Lower leg skin (tissue), 4 donors: Measurements from ENCODE around the gene EPHB2. TPM values are rescaled to one million over a fixed set of nuclear protein-coding genes. Genes with fewer than 3 reads are reported as not detected.

ENCODE experiments used
- DNase-seq, 2 donors: peaks; one replicate each; pipeline ENCODE4 v3.0.0-alpha.2; 2019; ENCODE audit warnings: low spot score in 2 of 2
- H3K4me3 ChIP-seq: fragments of 200-600 bp; sonication (generic); 2 replicates; pipeline ENCODE4 v1.5.1; 2017; ENCODE audit warnings: mild to moderate bottlenecking, low read depth; ENCODE audit not compliant: poor library complexity, severe bottlenecking
- POLR2A ChIP-seq, 2 donors: fragments of 450-650 bp; IDR thresholded peaks; one replicate each; pipeline ENCODE4 v1.6.1; 2016 to 2017; ENCODE audit warnings: antibody characterized with exemption in 2 of 2, mild to moderate bottlenecking in 1 of 2, moderate library complexity in 1 of 2
- WGBS, 2 donors: methylation state at CpG; one replicate each; pipeline ENCODE4 v1.1.5; 2018; 5-methylcytosine and 5-hydroxymethylcytosine counted together
- intact Hi-C: fragments of 100-400 bp; cut with DNase I; formaldehyde crosslinking; loops from one replicate; pipeline ENCODE4 v1.15.0; 2023; ENCODE audit warnings: low total_unique reads
- total RNA-seq, 4 donors: library from RNA; depleted of rRNA; stranded (reverse); fragments of >200 nt; gene quantifications; one replicate each; pipeline ENCODE4 v1.1.0, GENCODE V29; 2016
- TF ChIP-seq, protein P1 (sequence below), 3 donors: fragments of 450-650 bp; IDR thresholded peaks; one replicate each; pipeline ENCODE4 v1.5.1; 2016; ENCODE audit warnings: antibody characterized with exemption in 3 of 3, mild to moderate bottlenecking in 3 of 3, moderate library complexity in 2 of 3

The EPHB2 gene
- total RNA-seq, 4 donors from 2014 or later = 0.57 to 3.1 (median 1.7) TPM

- DNase-seq = no peak
- intact Hi-C loops = no loop called here
- no peak overlapping the region for H3K4me3 ChIP-seq
- WGBS, 2 donors = 75 to 80% methylated on average over 2 of the region's 2 CpGs
- TF ChIP-seq POLR2A (IDR thresholded peaks at IDR 0.05) = no peak
- TF ChIP-seq, protein P1, sequence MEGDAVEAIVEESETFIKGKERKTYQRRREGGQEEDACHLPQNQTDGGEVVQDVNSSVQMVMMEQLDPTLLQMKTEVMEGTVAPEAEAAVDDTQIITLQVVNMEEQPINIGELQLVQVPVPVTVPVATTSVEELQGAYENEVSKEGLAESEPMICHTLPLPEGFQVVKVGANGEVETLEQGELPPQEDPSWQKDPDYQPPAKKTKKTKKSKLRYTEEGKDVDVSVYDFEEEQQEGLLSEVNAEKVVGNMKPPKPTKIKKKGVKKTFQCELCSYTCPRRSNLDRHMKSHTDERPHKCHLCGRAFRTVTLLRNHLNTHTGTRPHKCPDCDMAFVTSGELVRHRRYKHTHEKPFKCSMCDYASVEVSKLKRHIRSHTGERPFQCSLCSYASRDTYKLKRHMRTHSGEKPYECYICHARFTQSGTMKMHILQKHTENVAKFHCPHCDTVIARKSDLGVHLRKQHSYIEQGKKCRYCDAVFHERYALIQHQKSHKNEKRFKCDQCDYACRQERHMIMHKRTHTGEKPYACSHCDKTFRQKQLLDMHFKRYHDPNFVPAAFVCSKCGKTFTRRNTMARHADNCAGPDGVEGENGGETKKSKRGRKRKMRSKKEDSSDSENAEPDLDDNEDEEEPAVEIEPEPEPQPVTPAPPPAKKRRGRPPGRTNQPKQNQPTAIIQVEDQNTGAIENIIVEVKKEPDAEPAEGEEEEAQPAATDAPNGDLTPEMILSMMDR (IDR thresholded peaks at IDR 0.05) = no peak
These were observed 67.8 kb downstream of the EPHB2 start for GRCh38 chr1:22778408-22778807.

DNA sequence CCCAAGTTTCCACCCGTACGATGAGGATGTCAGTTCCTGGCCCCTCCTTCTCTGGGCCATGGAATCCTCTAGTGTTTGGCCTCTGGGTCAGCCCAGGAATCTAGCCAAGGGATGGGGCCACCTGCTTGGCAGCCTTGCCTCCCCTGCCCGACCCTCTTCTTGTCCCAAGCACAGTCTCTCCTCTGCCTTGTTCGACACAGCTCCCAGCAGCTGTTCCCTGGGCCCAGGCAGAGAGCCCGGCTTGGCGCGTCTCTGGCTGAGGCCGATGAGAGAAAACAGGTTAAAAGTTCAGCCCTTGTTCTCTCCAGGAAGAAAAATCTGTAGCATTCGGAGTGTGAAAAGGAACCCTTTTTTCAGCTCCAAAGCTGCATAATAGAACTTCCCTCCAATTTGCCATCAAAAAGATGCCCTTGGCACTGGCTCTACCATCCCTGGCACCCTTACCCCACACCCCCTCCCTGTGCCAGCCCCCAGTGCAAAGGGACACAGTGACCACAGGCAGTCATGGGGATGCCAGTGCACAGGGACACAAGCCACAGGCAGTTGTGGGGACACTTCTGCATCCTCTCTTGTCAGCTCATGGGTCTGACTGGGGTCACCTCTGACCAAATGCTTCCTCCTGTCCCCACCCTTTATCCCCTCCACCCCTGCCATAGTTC, 68.4 kb downstream of the EPHB2 start:
- intact Hi-C loops = no loop called here
- no peak overlapping the region for H3K4me3 ChIP-seq
- no peak for DNase-seq
- TF ChIP-seq POLR2A (IDR thresholded peaks at IDR 0.05) = no peak
- TF ChIP-seq, protein P1 (IDR thresholded peaks at IDR 0.05) = no peak
- 44 to 51% methylated on average over 9 of the region's 9 CpGs for WGBS, 2 donors

DNA sequence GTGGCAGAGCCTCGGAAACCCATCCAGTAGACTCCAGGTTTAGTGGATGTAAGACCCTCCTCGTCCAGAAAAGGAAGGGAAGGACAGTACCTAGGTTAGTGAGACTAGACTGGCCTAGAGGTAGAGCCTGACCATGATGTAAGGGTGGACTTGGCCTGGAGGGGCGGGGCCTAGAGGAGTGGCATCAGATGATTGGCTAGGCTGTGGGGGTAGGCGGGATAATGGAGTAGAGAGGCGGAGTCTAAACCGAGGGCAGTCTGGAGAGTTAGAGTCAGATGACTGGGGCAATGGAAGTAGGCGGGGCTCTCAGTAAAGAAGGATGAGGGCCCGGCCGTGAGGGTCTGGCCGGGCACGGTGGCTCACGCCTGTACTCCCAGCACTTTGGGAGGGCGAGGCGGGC, 70.1 kb downstream of the EPHB2 start:
- no peak for DNase-seq
- WGBS, 2 donors = 90 to 93% methylated on average over 14 of the region's 14 CpGs
- intact Hi-C loops = no loop called here
- TF ChIP-seq, protein P1 (IDR thresholded peaks at IDR 0.05) = no peak
- no peak for TF ChIP-seq POLR2A (IDR thresholded peaks at IDR 0.05)
- no peak overlapping the region for H3K4me3 ChIP-seq

DNA sequence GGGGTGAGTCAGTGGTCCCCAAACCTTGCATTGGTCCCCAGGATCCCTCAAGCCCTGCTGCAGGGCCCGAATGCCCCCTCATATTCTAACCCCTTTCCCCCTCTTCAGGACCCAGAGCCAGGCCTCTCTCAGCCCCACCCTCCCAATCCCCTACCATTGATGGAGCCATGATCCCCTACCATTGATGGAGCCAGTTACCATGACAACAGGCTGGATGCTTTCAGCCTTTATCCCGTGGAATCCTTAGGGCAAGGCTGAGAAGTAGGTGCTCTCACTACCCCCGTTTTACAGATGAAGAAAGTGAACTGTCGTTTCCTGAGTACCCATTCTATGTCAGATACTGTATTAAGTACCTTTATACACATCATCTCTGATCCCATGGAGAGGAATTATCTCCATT, 70.8 kb downstream of the EPHB2 start:
- intact Hi-C loops = no loop called here
- TF ChIP-seq, protein P1 (IDR thresholded peaks at IDR 0.05) = no peak
- WGBS, 2 donors = 88 to 94% methylated on average over 4 of the region's 4 CpGs
- no peak overlapping the region for H3K4me3 ChIP-seq
- no peak for DNase-seq

- DNase-seq = no peak
- H3K4me3 ChIP-seq = no peak overlapping the region
- TF ChIP-seq, protein P1 (IDR thresholded peaks at IDR 0.05) = no peak
- TF ChIP-seq POLR2A (IDR thresholded peaks at IDR 0.05) = no peak
- 94 to 97% methylated on average over 8 of the region's 8 CpGs for WGBS, 2 donors
- intact Hi-C loops = no loop called here
These were observed 71.8 kb downstream of the EPHB2 start for GRCh38 chr1:22782406-22782805.

- intact Hi-C loops = no loop called here
- WGBS, 2 donors = 94 to 96% methylated on average over 19 of the region's 19 CpGs
These were observed 73.7 kb downstream of the EPHB2 start for GRCh38 chr1:22784317-22784716.

More at GRCh38 chr1:22784317-22784716, 73.7 kb downstream of the EPHB2 start:
- no peak for DNase-seq
- no peak overlapping the region for H3K4me3 ChIP-seq
- TF ChIP-seq, protein P1 (IDR thresholded peaks at IDR 0.05) = no peak
- no peak for TF ChIP-seq POLR2A (IDR thresholded peaks at IDR 0.05)
